Muscle layer of duodenum (tissue), 2 donors: ENCODE results near the gene CSNK2A1.
A peak's percentile ranks its signal among the peaks of the same experiment; 100 is the strongest.
"Not testable (repeated sequence)": the region's sequence is repeated elsewhere in the genome, so short reads cannot be mapped to it uniquely, and the experiment has no call there.

Experiments used
- H3K27ac ChIP-seq: one replicate; pipeline ENCODE4 v1.7.0; 2013; ENCODE audit warnings: mild to moderate bottlenecking, low read length
- H3K27me3 ChIP-seq: one replicate; pipeline ENCODE4 v1.7.0; 2013; ENCODE audit warnings: low read depth, mild to moderate bottlenecking, control low read depth, low read length
- H3K36me3 ChIP-seq, 2 donors: one replicate each; pipeline ENCODE4 v1.7.0; 2013; ENCODE audit warnings: low read length in 2 of 2, control low read depth in 1 of 2, mild to moderate bottlenecking in 1 of 2; ENCODE audit not compliant: insufficient read depth in 2 of 2, control insufficient read depth in 1 of 2
- H3K4me1 ChIP-seq, 2 donors: one replicate each; pipeline ENCODE4 v1.7.0; 2013; ENCODE audit warnings: low read length in 2 of 2, mild to moderate bottlenecking in 2 of 2, control low read depth in 1 of 2, moderate library complexity in 1 of 2; ENCODE audit not compliant: insufficient read depth in 2 of 2, control insufficient read depth in 1 of 2
- H3K4me3 ChIP-seq, 2 donors: one replicate each; pipeline ENCODE4 v1.7.0; 2013; ENCODE audit warnings: low read length in 2 of 2, low read depth in 1 of 2, mild to moderate bottlenecking in 1 of 2
- H3K9me3 ChIP-seq, 2 donors: one replicate each; pipeline ENCODE4 v1.7.0; 2013; ENCODE audit warnings: low read length in 2 of 2, control low read depth in 1 of 2, mild to moderate bottlenecking in 1 of 2; ENCODE audit not compliant: control insufficient read depth in 1 of 2
- donor health status: healthy.

Gene CSNK2A1

GRCh38 chr20:543369-544152, at the start of gene CSNK2A1:
TSS of gene CSNK2A1 (minus strand) at chr20:543790. CDS start at chr20:508551, 35,239 bp downstream.
- Histone ChIP-seq H3K36me3 (no peaks in the 10 kb centered on the region), H3K9me3 (peaks cover 0 to 3% of the 10 kb centered on the region in 2 donors), H3K27ac (peak within 1 kb of the TSS; percentile 92), H3K4me1 (peaks cover 18 to 26% of the 10 kb centered on the region in 2 donors), H3K4me3 (peak within 1 kb of the TSS; percentile 61 to 95), H3K27me3 (no peaks in the 10 kb centered on the region)

- Histone ChIP-seq H3K36me3 (no peaks in the 10 kb centered on the region), H3K9me3 (no peaks in the 10 kb centered on the region), H3K4me3 (no peak overlapping the region), H3K27ac (no peak overlapping the region), H3K4me1 (peaks cover 0 to 3% of the 10 kb centered on the region in 2 donors), H3K27me3 (no peaks in the 10 kb centered on the region)
These were observed 48.9 kb upstream of the CSNK2A1 start for GRCh38 chr20:592506-592905.

- Histone ChIP-seq H3K9me3 (no peaks in the 10 kb centered on the region), H3K4me3 (no peak overlapping the region), H3K4me1 (peaks cover 0 to 3% of the 10 kb centered on the region in 2 donors), H3K36me3 (no peaks in the 10 kb centered on the region), H3K27ac (no peak overlapping the region), H3K27me3 (no peaks in the 10 kb centered on the region)
These were observed 48.4 kb upstream of the CSNK2A1 start for GRCh38 chr20:591941-592340.

GRCh38 chr20:588932-589672, 45.5 kb upstream of the CSNK2A1 start:
- Histone ChIP-seq H3K4me1 (peaks cover 0 to 3% of the 10 kb centered on the region in 2 donors), H3K27ac (no peak overlapping the region), H3K27me3 (no peaks in the 10 kb centered on the region), H3K9me3 (no peaks in the 10 kb centered on the region), H3K4me3 (no peak overlapping the region), H3K36me3 (no peaks in the 10 kb centered on the region)

GRCh38 chr20:588476-588875, 44.9 kb upstream of the CSNK2A1 start:
- H3K27me3 ChIP-seq: no peaks in the 10 kb centered on the region
- peaks cover 0 to 3% of the 10 kb centered on the region in 2 donors for H3K4me1 ChIP-seq
- no peaks in the 10 kb centered on the region for H3K36me3 ChIP-seq
- H3K4me3 ChIP-seq: no peak overlapping the region
- H3K9me3 ChIP-seq: no peaks in the 10 kb centered on the region
- no peak overlapping the region for H3K27ac ChIP-seq

- Histone ChIP-seq H3K27me3 (no peaks in the 10 kb centered on the region), H3K4me1 (peaks cover 0 to 3% of the 10 kb centered on the region in 2 donors), H3K9me3 (no peaks in the 10 kb centered on the region), H3K36me3 (no peaks in the 10 kb centered on the region), H3K27ac (no peak overlapping the region), H3K4me3 (no peak overlapping the region)
These were observed 41.3 kb upstream of the CSNK2A1 start for GRCh38 chr20:584971-585301.

GRCh38 chr20:584161-584970, 40.8 kb upstream of the CSNK2A1 start:
- H3K36me3 ChIP-seq: no peaks in the 10 kb centered on the region

GRCh38 chr20:582204-582603, 38.6 kb upstream of the CSNK2A1 start:
- H3K36me3 ChIP-seq: no peaks in the 10 kb centered on the region

More at GRCh38 chr20:584161-584970, 40.8 kb upstream of the CSNK2A1 start:
- H3K4me1 ChIP-seq: peaks cover 0 to 2% of the 10 kb centered on the region in 2 donors
- H3K4me3 ChIP-seq: no peak overlapping the region
- H3K27me3 ChIP-seq: no peaks in the 10 kb centered on the region
- no peak overlapping the region for H3K27ac ChIP-seq
- H3K9me3 ChIP-seq: no peaks in the 10 kb centered on the region

GRCh38 chr20:578940-579690, 35.5 kb upstream of the CSNK2A1 start:
- H3K36me3 ChIP-seq, H3K27ac ChIP-seq, H3K27me3 ChIP-seq, H3K4me1 ChIP-seq, H3K4me3 ChIP-seq, H3K9me3 ChIP-seq: not testable (repeated sequence)

More at GRCh38 chr20:582204-582603, 38.6 kb upstream of the CSNK2A1 start:
- no peak overlapping the region for H3K27ac ChIP-seq
- no peaks in the 10 kb centered on the region for H3K27me3 ChIP-seq
- H3K9me3 ChIP-seq: no peaks in the 10 kb centered on the region
- no peak overlapping the region for H3K4me3 ChIP-seq
- no peaks in the 10 kb centered on the region for H3K4me1 ChIP-seq

GRCh38 chr20:577167-577791, 33.7 kb upstream of the CSNK2A1 start:
- H3K27me3 ChIP-seq: no peaks in the 10 kb centered on the region

More at GRCh38 chr20:577167-577791, 33.7 kb upstream of the CSNK2A1 start:
- H3K36me3 ChIP-seq: no peaks in the 10 kb centered on the region
- no peak overlapping the region for H3K27ac ChIP-seq
- no peaks in the 10 kb centered on the region for H3K9me3 ChIP-seq
- peaks cover 0 to 3% of the 10 kb centered on the region in 2 donors for H3K4me1 ChIP-seq
- H3K4me3 ChIP-seq: no peak overlapping the region
